HG03342 (cell line): ENCODE data around the gene UBA6.

Source experiments
- ATAC-seq: cut with Tn5 transposase; IDR thresholded peaks from one replicate; pipeline ENCODE4 v1.9.1; 2021; ENCODE audit warnings: mild to moderate bottlenecking, moderate library complexity; ENCODE audit not compliant: unreplicated experiment

UBA6 gene

GRCh38 chr4:67581208-67581857 is 119.6 kb downstream of the UBA6 start:
- ATAC-seq: peak; percentile 50

- ATAC-seq: no peak
Observed at GRCh38 chr4:67580577-67580976, 120.4 kb downstream of the UBA6 start.

GRCh38 chr4:67576538-67576937 is 124.4 kb downstream of the UBA6 start:
- ATAC-seq: peak; percentile 45

- no peak for ATAC-seq
Observed at GRCh38 chr4:67576059-67576466, 124.9 kb downstream of the UBA6 start.

- peak; percentile 86 for ATAC-seq
Observed at GRCh38 chr4:67575232-67576058, 125.5 kb downstream of the UBA6 start.

GRCh38 chr4:67573193-67573592 is 127.8 kb downstream of the UBA6 start:
- ATAC-seq: no peak

- ATAC-seq: no peak
Observed at GRCh38 chr4:67571975-67572374, 129.0 kb downstream of the UBA6 start.

GRCh38 chr4:67570537-67570936 is 130.4 kb downstream of the UBA6 start:
- ATAC-seq: no peak

GRCh38 chr4:67568820-67569219 is 132.1 kb downstream of the UBA6 start:
- no peak for ATAC-seq

- no peak for ATAC-seq
Observed at GRCh38 chr4:67566335-67566734, 134.6 kb downstream of the UBA6 start.

- no peak for ATAC-seq
Observed at GRCh38 chr4:67565284-67565683, 135.7 kb downstream of the UBA6 start.
